K562 (cell line): Measurements from ENCODE around the gene MAGI1. TPM values are rescaled to one million over a fixed set of nuclear protein-coding genes. Genes with fewer than 3 reads are reported as not detected.

Experiments used
- ATAC-seq: fragments of 200-7000 bp; cut with Tn5 transposase; 3 replicates; pipeline ENCODE4 v1.9.1; 2020; ENCODE audit warnings: moderate library complexity
- BruUV-seq: library from RNA; stranded (reverse); fragments of 400-500 nt; replicated peaks from 2 replicates; lab custom pipeline; 2021; lab: Mats Ljungman, UMichigan
- CTCF ChIA-PET: fragments of 300-600 bp; formaldehyde crosslinking; extraction: SDS; loops from one replicate; lab custom pipeline; 2021; ENCODE audit warnings: low intra/inter-chr PET ratio; lab: Yijun Ruan, JAX
- POLR2A ChIA-PET: fragments of 300-600, 350-650 bp; sonication (Branson Sonifier 250); formaldehyde crosslinking; extraction: SDS; loops from one replicate; lab custom pipeline; 2021; ENCODE audit warnings: antibody characterized with exemption, inconsistent platforms; lab: Yijun Ruan, JAX
- DNase-seq, 4 experiments: peaks; one replicate each; pipeline versions ENCODE4 v3.0.0 to v3.0.0-alpha.2; 2011 to 2018; ENCODE audit warnings: low spot score in 3 of 4, mixed read lengths in 3 of 4; ENCODE audit errors: extremely low read depth in 1 of 4
- FAIRE-seq: peaks from 2 replicates; lab custom pipeline; 2011; peaks lifted over from hg19 to GRCh38; lab: Jason Lieb, UNC
- H2AFZ ChIP-seq: 2 replicates; pipeline ENCODE4 v1.6.0; 2011; ENCODE audit warnings: low read depth, low read length, control low read depth, inconsistent platforms
- H3K27ac ChIP-seq: fragments of 200-600 bp; 3 replicates; pipeline ENCODE4 v1.8.0; 2011; ENCODE audit warnings: low read depth, mild to moderate bottlenecking, control low read depth, inconsistent platforms, low read length, moderate library complexity, mixed read lengths; ENCODE audit errors: extremely low read depth
- H3K27me3 ChIP-seq, 2 experiments: fragments of 300-600 bp in 1 of 2; 2 replicates in 1 of 2; 3 replicates in 1 of 2; pipeline versions ENCODE4 v1.6.0 to v1.8.0; 2011; ENCODE audit warnings: inconsistent platforms in 2 of 2, low read length in 2 of 2, mild to moderate bottlenecking in 1 of 2, mixed read lengths in 1 of 2, moderate library complexity in 1 of 2; ENCODE audit not compliant: control insufficient read depth in 2 of 2, insufficient read depth in 2 of 2
- H3K36me3 ChIP-seq: fragments of 300-600 bp; 3 replicates; pipeline ENCODE4 v1.8.0; 2011; ENCODE audit warnings: mild to moderate bottlenecking, low read length, inconsistent platforms; ENCODE audit not compliant: control insufficient read depth, insufficient read depth
- H3K4me1 ChIP-seq, 2 experiments: fragments of 200-600 bp in 1 of 2; replicated peaks in 1 of 2; 2 replicates in 1 of 2; 3 replicates in 1 of 2; pipeline versions ENCODE4 v1.5.1 to v1.8.0; 2011; ENCODE audit warnings: inconsistent platforms in 2 of 2, low read length in 2 of 2, mild to moderate bottlenecking in 1 of 2, mixed read lengths in 1 of 2, moderate library complexity in 1 of 2; ENCODE audit not compliant: control insufficient read depth in 2 of 2, insufficient read depth in 2 of 2
- H3K4me2 ChIP-seq: 2 replicates; pipeline ENCODE4 v1.6.1; 2011; ENCODE audit warnings: low read length, control low read depth, inconsistent platforms, mixed read lengths; ENCODE audit not compliant: insufficient read depth
- H3K4me3 ChIP-seq: fragments of 200-600 bp; sonication (generic), shearing (Covaris generic); 2 replicates; pipeline ENCODE4 v1.5.1; 2016; ENCODE audit warnings: control low read depth, inconsistent platforms
- H3K79me2 ChIP-seq: fragments of 200-600 bp; 3 replicates; pipeline ENCODE4 v1.8.0; 2011; ENCODE audit warnings: low read length, inconsistent platforms; ENCODE audit not compliant: control insufficient read depth, insufficient read depth
- H3K9ac ChIP-seq, 2 experiments: 2 replicates each; pipeline versions ENCODE4 v1.6.0 to v1.6.1; 2011; ENCODE audit warnings: low read depth in 2 of 2, low read length in 2 of 2, control low read depth in 1 of 2, inconsistent platforms in 1 of 2, mild to moderate bottlenecking in 1 of 2, mixed read lengths in 1 of 2; ENCODE audit not compliant: insufficient read depth in 1 of 2
- H3K9me1 ChIP-seq: one replicate; pipeline ENCODE4 v1.6.0; 2011; ENCODE audit warnings: inconsistent platforms, mild to moderate bottlenecking, low read length, moderate library complexity; ENCODE audit not compliant: control insufficient read depth, insufficient read depth
- H3K9me3 ChIP-seq: replicated peaks from 2 replicates; pipeline ENCODE4 v1.5.1; 2011; ENCODE audit warnings: low read depth, low read length, inconsistent platforms; ENCODE audit not compliant: control insufficient read depth, insufficient read depth
- H4K20me1 ChIP-seq: replicated peaks from 2 replicates; pipeline ENCODE4 v1.6.1; 2011; ENCODE audit warnings: low read length, inconsistent platforms, mixed read lengths; ENCODE audit not compliant: control insufficient read depth, insufficient read depth
- CBX3 ChIP-seq, 2 experiments: IDR thresholded peaks; 1 replicate in 1 of 2; 2 replicates in 1 of 2; pipeline ENCODE4 v1.6.1; 2012; ENCODE audit warnings: inconsistent platforms in 2 of 2, low read length in 2 of 2, borderline replicate concordance in 1 of 2, control low read depth in 1 of 2
- CTBP1 ChIP-seq: fragments of 450-650 bp; IDR thresholded peaks from 2 replicates; pipeline ENCODE4 v1.6.1; 2016; ENCODE audit warnings: borderline replicate concordance
- FOXO4 ChIP-seq: fragments of 450-650 bp; formaldehyde crosslinking; IDR thresholded peaks from 2 replicates; pipeline ENCODE4 v1.4.0; 2020; ENCODE audit warnings: mild to moderate bottlenecking, moderate library complexity
- NFATC3 ChIP-seq: fragments of 450-650 bp; IDR thresholded peaks from 2 replicates; pipeline ENCODE4 v1.6.1; 2017; ENCODE audit warnings: mild to moderate bottlenecking
- TBL1XR1 ChIP-seq, 2 experiments: IDR thresholded peaks; 2 replicates each; pipeline ENCODE4 v1.6.1; 2012; ENCODE audit warnings: improper control_type of control experiment in 2 of 2, low read length in 2 of 2, mild to moderate bottlenecking in 1 of 2
- TSHZ1 ChIP-seq: fragments of 250-450 bp; sonication (Bioruptor Pico); IDR thresholded peaks from 2 replicates; pipeline ENCODE4 v1.4.0; 2020; ENCODE audit warnings: mild to moderate bottlenecking, moderate library complexity
- ZNF23 ChIP-seq: fragments of 250-450 bp; sonication (Bioruptor Pico); IDR thresholded peaks from 2 replicates; pipeline ENCODE4 v1.4.0; 2020; ENCODE audit warnings: mild to moderate bottlenecking
- ZNF431 ChIP-seq: sonication (generic); formaldehyde crosslinking; IDR thresholded peaks from 2 replicates; pipeline ENCODE4 v1.8.0; 2022; ENCODE audit warnings: mild to moderate bottlenecking, missing genetic modification reagents
- ZNF583 ChIP-seq: fragments of 250-450 bp; sonication (Bioruptor Pico); IDR thresholded peaks from 2 replicates; pipeline ENCODE4 v1.4.0; 2020
- ZNF584 ChIP-seq: fragments of 200-800 bp; sonication (Bioruptor generic); IDR thresholded peaks from 2 replicates; pipeline ENCODE4 v1.6.1; 2016; ENCODE audit warnings: low read depth, mild to moderate bottlenecking, missing genetic modification characterization, missing compliant biosample characterization
- ZNF778 ChIP-seq: fragments of 450-650 bp; formaldehyde crosslinking; IDR thresholded peaks from 2 replicates; pipeline ENCODE4 v1.4.0; 2020; ENCODE audit warnings: mild to moderate bottlenecking, moderate library complexity
- ZNF785 ChIP-seq: fragments of 250-450 bp; sonication (Bioruptor Pico); IDR thresholded peaks from 2 replicates; pipeline ENCODE4 v1.4.0; 2020; ENCODE audit warnings: mild to moderate bottlenecking
- ZNF79 ChIP-seq: fragments of 250-450 bp; sonication (Bioruptor Pico); IDR thresholded peaks from 2 replicates; pipeline ENCODE4 v1.4.0; 2020; ENCODE audit warnings: low read depth, mild to moderate bottlenecking, moderate library complexity
- WGBS: fragments of 100-300 bp; shearing (Covaris generic); methylation state at CpG from one replicate; pipeline ENCODE4 v1.1.6; 2016; ENCODE audit warnings: low coverage, mixed read lengths; ENCODE audit not compliant: insufficient coverage; ENCODE audit errors: missing lambda C conversion rate; 5-methylcytosine and 5-hydroxymethylcytosine counted together
- in situ Hi-C: fragments of 300-500 bp; cut with MboI; formaldehyde crosslinking; loops from 4 replicates; pipeline ENCODE4 v1.15.0; 2018; ENCODE audit warnings: inconsistent platforms, mixed read lengths
- intact Hi-C: fragments of 100-400 bp; cut with micrococcal nuclease; formaldehyde crosslinking; loops from 2 replicates; pipeline ENCODE4 v1.14.2; 2022
- polyA plus RNA-seq, 8 experiments: library from polyadenylated mRNA; depleted of rRNA in 4 of 8; stranded (reverse) in 5 of 8; unstranded in 3 of 8; fragments of >200 nt; fragmentation: Nextera tagmentation in 2 of 8; fragmentation: Illumina TruSeq in 1 of 8; extraction: Ambion mirVana in 2 of 8; extraction: Trizol in 1 of 8; gene quantifications; 2 replicates each; pipeline versions ENCODE4 v1.2.1 to v1.2.3, GENCODE V29; 2011 to 2014; ENCODE audit warnings: inconsistent platforms in 1 of 8, missing spikeins in 1 of 8
- total RNA-seq, 7 experiments: library from RNA; depleted of rRNA in 6 of 7; stranded (reverse); fragments of >200 nt in 6 of 7; fragmentation: Illumina TruSeq in 2 of 7; extraction: Trizol in 2 of 7; gene quantifications; 2 replicates each; pipeline versions ENCODE4 v1.2.1 to v1.2.3, GENCODE V29; 2011 to 2021; ENCODE audit warnings: low replicate concordance in 1 of 7

The MAGI1 gene
- total and polyA plus RNA-seq, 9 of the 15 experiments (the other 6 are each of a cell fraction or from before 2014, with no cell fraction given), result 7.8 to 59.4 (median 43.2) TPM

- H3K27me3 ChIP-seq, result no peaks in the 10 kb centered on the region; a peak in 1 of 5 replicates
- no TSS peak for BruUV-seq
- H3K4me3 ChIP-seq, result no peak overlapping the region
- H3K4me1 ChIP-seq, result no peaks in the 10 kb centered on the region
- H4K20me1 ChIP-seq, result no peaks in the 10 kb centered on the region
- in situ Hi-C loops, result no loop called here
- H3K36me3 ChIP-seq, result no peaks in the 10 kb centered on the region
- H3K79me2 ChIP-seq, result no peaks in the 10 kb centered on the region
- no peak overlapping the region for H3K9ac ChIP-seq
- ATAC-seq (no peak), DNase-seq (no peak), FAIRE-seq (no peak)
- no peak overlapping the region for H3K27ac ChIP-seq
- TF ChIP-seq ZNF23 (CRISPR knock-in tag) (no peak), ZNF583 (CRISPR knock-in tag) (no peak), FOXO4 (no peak), ZNF431 (CRISPR knock-in tag) (no peak), CBX3 (IDR thresholded peaks at IDR 0.05; ENCODE audit: borderline replicate concordance in 1 of 2, low read length in 2 of 2) (no peak), ZNF785 (CRISPR knock-in tag) (no peak), ZNF79 (CRISPR knock-in tag) (no peak), ZNF584 (CRISPR knock-in tag) (no peak), CTBP1 (no peak), TSHZ1 (CRISPR knock-in tag) (no peak), TBL1XR1 (IDR thresholded peaks at IDR 0.05; ENCODE audit: low read length in 2 of 2) (no peak), NFATC3 (no peak), ZNF778 (CRISPR knock-in tag) (no peak)
- no peaks in the 10 kb centered on the region for H3K9me3 ChIP-seq
- CTCF ChIA-PET, result no interaction called here
- H3K4me2 ChIP-seq, result no peak overlapping the region
- intact Hi-C loops, result no loop called here
- H2AFZ ChIP-seq, result no peak overlapping the region
- POLR2A ChIA-PET, result no interaction called here
- H3K9me1 ChIP-seq, result no peaks in the 10 kb centered on the region
- 0% methylated on average over 4 of the region's 5 CpGs for WGBS
Measured at GRCh38 chr3:65816208-65816607, 222.5 kb downstream of the MAGI1 start.
